ENCODE measurements around the gene DNAAF5.

DNA sequence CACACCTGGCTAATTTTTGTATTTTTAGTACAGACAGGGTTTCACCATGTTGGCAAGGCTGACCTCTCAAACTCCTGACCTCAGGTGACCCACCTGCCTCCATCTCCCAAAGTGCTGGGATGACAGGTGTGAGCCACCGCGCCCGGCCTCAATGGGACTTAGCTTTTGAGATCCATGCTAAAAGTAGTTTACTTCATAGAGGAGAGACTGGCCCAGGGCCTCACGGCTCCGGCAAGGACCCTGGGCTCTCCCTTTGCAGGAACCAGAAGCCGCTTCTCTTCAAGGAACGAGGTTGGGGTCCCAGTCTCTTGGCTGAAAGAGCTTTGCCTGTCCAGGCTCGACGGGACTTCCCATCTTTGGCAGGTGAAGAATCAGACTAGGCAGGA, 30.1 kb upstream of the DNAAF5 start:
- TF ChIP-seq, protein P1, sequence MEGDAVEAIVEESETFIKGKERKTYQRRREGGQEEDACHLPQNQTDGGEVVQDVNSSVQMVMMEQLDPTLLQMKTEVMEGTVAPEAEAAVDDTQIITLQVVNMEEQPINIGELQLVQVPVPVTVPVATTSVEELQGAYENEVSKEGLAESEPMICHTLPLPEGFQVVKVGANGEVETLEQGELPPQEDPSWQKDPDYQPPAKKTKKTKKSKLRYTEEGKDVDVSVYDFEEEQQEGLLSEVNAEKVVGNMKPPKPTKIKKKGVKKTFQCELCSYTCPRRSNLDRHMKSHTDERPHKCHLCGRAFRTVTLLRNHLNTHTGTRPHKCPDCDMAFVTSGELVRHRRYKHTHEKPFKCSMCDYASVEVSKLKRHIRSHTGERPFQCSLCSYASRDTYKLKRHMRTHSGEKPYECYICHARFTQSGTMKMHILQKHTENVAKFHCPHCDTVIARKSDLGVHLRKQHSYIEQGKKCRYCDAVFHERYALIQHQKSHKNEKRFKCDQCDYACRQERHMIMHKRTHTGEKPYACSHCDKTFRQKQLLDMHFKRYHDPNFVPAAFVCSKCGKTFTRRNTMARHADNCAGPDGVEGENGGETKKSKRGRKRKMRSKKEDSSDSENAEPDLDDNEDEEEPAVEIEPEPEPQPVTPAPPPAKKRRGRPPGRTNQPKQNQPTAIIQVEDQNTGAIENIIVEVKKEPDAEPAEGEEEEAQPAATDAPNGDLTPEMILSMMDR (IDR thresholded peaks at IDR 0.05), result no peak
- no peak for TF ChIP-seq POLR2A (IDR thresholded peaks at IDR 0.05)

All from uterus (tissue), 2 donors.